OCI-LY1 (cell line): ENCODE measurements around the gene TPM1.

Source experiments
- H2AFZ ChIP-seq: fragments of 200-600 bp; sonication (generic), shearing (Covaris generic); 2 replicates; pipeline ENCODE4 v1.6.0; 2014; ENCODE audit warnings: antibody characterized with exemption, mild to moderate bottlenecking, low read length
- H3F3A ChIP-seq: fragments of 200-600 bp; sonication (generic), shearing (Covaris generic); 2 replicates; pipeline ENCODE4 v1.6.0; 2014; ENCODE audit warnings: mild to moderate bottlenecking, antibody characterized with exemption, low read length, moderate library complexity; ENCODE audit not compliant: insufficient read depth
- H3K27ac ChIP-seq: fragments of 200-600 bp; sonication (generic); 2 replicates; pipeline ENCODE4 v1.5.1; 2014; ENCODE audit warnings: low read length, mixed run types, mild to moderate bottlenecking, low read depth; ENCODE audit not compliant: poor library complexity, severe bottlenecking
- H3K27me3 ChIP-seq: fragments of 200-600 bp; sonication (generic); 2 replicates; pipeline ENCODE4 v1.6.0; 2014; ENCODE audit warnings: antibody characterized with exemption, mild to moderate bottlenecking, low read length, moderate library complexity; ENCODE audit not compliant: insufficient read depth
- H3K36me3 ChIP-seq: fragments of 200-600 bp; sonication (generic); 2 replicates; pipeline ENCODE4 v1.6.1; 2014; ENCODE audit warnings: mild to moderate bottlenecking, antibody characterized with exemption, low read length, moderate library complexity, mixed read lengths; ENCODE audit not compliant: insufficient read depth
- H3K4me1 ChIP-seq: fragments of 200-600 bp; sonication (generic); 2 replicates; pipeline ENCODE4 v1.5.1; 2014; ENCODE audit warnings: mild to moderate bottlenecking, low read length, moderate library complexity; ENCODE audit not compliant: insufficient read depth, severe bottlenecking
- H3K4me2 ChIP-seq: fragments of 200-600 bp; sonication (generic), shearing (Covaris generic); 2 replicates; pipeline ENCODE4 v1.6.1; 2014; ENCODE audit warnings: low read length
- H3K4me3 ChIP-seq: fragments of 200-600 bp; sonication (generic); 2 replicates; pipeline ENCODE4 v1.5.1; 2014; ENCODE audit warnings: low read length, low read depth, mild to moderate bottlenecking, mixed read lengths; ENCODE audit not compliant: poor library complexity, severe bottlenecking
- H3K79me2 ChIP-seq: fragments of 200-600 bp; shearing (Covaris generic); 2 replicates; pipeline ENCODE4 v1.6.1; 2016; ENCODE audit warnings: mixed run types, low read length, mixed read lengths; ENCODE audit not compliant: insufficient read depth
- H3K9ac ChIP-seq: fragments of 200-600 bp; sonication (generic), shearing (Covaris generic); 2 replicates; pipeline ENCODE4 v1.6.1; 2014; ENCODE audit warnings: mild to moderate bottlenecking, low read length, mixed read lengths
- H3K9me2 ChIP-seq: fragments of 200-600 bp; sonication (generic), shearing (Covaris generic); 2 replicates; pipeline ENCODE4 v1.6.1; 2014; ENCODE audit warnings: low read depth, mild to moderate bottlenecking, low read length, mixed read lengths
- H3K9me3 ChIP-seq: fragments of 200-600 bp; shearing (Covaris generic); 2 replicates; pipeline ENCODE4 v1.6.1; 2014; ENCODE audit warnings: low read length, mixed read lengths
- H4K20me1 ChIP-seq: fragments of 200-600 bp; sonication (generic), shearing (Covaris generic); 2 replicates; pipeline ENCODE4 v1.6.0; 2016; ENCODE audit warnings: mild to moderate bottlenecking, low read length; ENCODE audit not compliant: insufficient read depth
- CTCF ChIP-seq: fragments of 200-600 bp; sonication (generic), shearing (Covaris generic); IDR thresholded peaks from 2 replicates; pipeline ENCODE4 v1.5.1; 2017; ENCODE audit warnings: mild to moderate bottlenecking, antibody characterized with exemption, low read length, moderate library complexity, mixed read lengths
- EZH2 ChIP-seq: fragments of 200-600 bp; sonication (generic), shearing (Covaris generic); IDR thresholded peaks from 2 replicates; pipeline ENCODE4 v1.8.0; 2017; ENCODE audit warnings: borderline replicate concordance, mixed run types, mild to moderate bottlenecking, antibody characterized with exemption, low read length, moderate library complexity, mixed read lengths

TPM1 gene

GRCh38 chr15:63037976-63038720 is 4.4 kb upstream of the TPM1 start:
- Histone ChIP-seq H3K4me2 (no peak overlapping the region), H2AFZ (no peak overlapping the region), H4K20me1 (no peaks in the 10 kb centered on the region), H3K4me1 (no peaks in the 10 kb centered on the region), H3K9me2 (no peaks in the 10 kb centered on the region), H3K79me2 (no peaks in the 10 kb centered on the region), H3K9ac (no peak overlapping the region), H3K27me3 (0 out of 2 replicates have a peak, but pooled peaks cover 5% of the 10 kb centered on the region), H3F3A (no peaks in the 10 kb centered on the region), H3K36me3 (no peaks in the 10 kb centered on the region), H3K4me3 (no peak overlapping the region), H3K27ac (no peak overlapping the region), H3K9me3 (no peaks in the 10 kb centered on the region)
- no peak for TF ChIP-seq CTCF
- TF ChIP-seq EZH2, result no peak

DNA sequence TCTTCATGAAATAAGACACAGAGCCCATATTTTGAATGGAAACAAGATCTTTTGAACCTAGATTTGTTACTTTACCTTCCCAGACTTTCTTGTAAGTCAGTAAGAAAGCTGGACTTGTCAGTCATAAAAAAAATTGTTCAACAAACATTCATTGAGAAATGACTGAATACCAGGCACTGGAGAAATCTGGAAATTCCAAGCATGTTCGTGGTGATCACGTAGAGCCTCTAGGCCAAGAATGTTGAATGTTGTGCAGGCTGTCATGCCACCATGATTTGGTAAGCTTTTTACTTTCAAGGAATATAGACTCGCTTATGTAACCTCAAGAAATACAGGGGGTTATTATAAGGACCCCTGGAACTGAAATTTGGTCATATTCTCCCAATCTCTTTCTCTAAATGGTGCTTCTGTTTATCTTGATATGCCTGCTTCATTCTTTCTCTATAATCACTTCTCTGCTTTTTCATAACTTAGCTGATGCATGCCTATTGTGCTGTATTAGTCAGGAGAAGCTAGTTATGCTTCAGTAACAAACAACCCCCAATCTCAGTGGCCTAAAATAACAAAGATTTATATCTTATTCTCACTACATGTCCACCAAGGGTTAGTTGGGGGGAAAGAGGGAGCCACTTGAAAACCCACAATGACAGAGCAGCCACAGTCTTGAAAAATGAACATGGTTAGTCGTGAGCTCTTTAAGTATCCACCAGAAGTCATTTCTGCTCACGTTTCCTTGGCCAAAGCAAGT is 3.4 kb upstream of the TPM1 start:
- no peaks in the 10 kb centered on the region for H3K79me2 ChIP-seq
- H3K27me3 ChIP-seq, result peaks cover 10% of the 10 kb centered on the region; the same call in 1 of the 2 replicates
- H3K36me3 ChIP-seq, result no peaks in the 10 kb centered on the region
- H3K27ac ChIP-seq, result no peak overlapping the region
- H3K9ac ChIP-seq, result no peak overlapping the region
- no peak for TF ChIP-seq CTCF
- TF ChIP-seq EZH2, result no peak
- H3K9me3 ChIP-seq, result no peaks in the 10 kb centered on the region
- no peak overlapping the region for H2AFZ ChIP-seq
- H3K4me2 ChIP-seq, result no peak overlapping the region
- no peaks in the 10 kb centered on the region for H3F3A ChIP-seq
- H3K4me1 ChIP-seq, result no peaks in the 10 kb centered on the region
- no peak overlapping the region for H3K4me3 ChIP-seq
- no peaks in the 10 kb centered on the region for H4K20me1 ChIP-seq
- H3K9me2 ChIP-seq, result no peaks in the 10 kb centered on the region

- Histone ChIP-seq H3K79me2 (no peaks in the 10 kb centered on the region), H2AFZ (no peak overlapping the region), H3K9ac (no peak overlapping the region), H3K27ac (no peak overlapping the region), H3K4me1 (no peaks in the 10 kb centered on the region), H3K36me3 (no peaks in the 10 kb centered on the region), H3F3A (no peaks in the 10 kb centered on the region), H4K20me1 (no peaks in the 10 kb centered on the region), H3K9me2 (no peaks in the 10 kb centered on the region), H3K4me3 (no peak overlapping the region), H3K27me3 (peaks cover 17% of the 10 kb centered on the region), H3K9me3 (no peaks in the 10 kb centered on the region), H3K4me2 (no peak overlapping the region)
- TF ChIP-seq CTCF (no peak), EZH2 (no peak)
These were observed 2.7 kb upstream of the TPM1 start for GRCh38 chr15:63039811-63040210.
